HEK293 (cell line): ENCODE results near the gene ZNF222.

Experiments used
- CTCF ChIA-PET: fragments of 350-600 bp; formaldehyde crosslinking; extraction: SDS; loops from one replicate; lab custom pipeline; 2021; ENCODE audit warnings: antibody characterized with exemption; lab: Yijun Ruan, JAX
- POLR2A ChIA-PET: fragments of 300-600 bp; formaldehyde crosslinking; extraction: SDS; loops from one replicate; lab custom pipeline; 2020; ENCODE audit warnings: antibody characterized with exemption, inconsistent platforms; lab: Yijun Ruan, JAX
- H3K27ac ChIP-seq: fragments of 200-500 bp; sonication (Bioruptor generic); 2 replicates; pipeline ENCODE4 v1.5.1; 2014; ENCODE audit warnings: low read depth, low read length, control low read depth, inconsistent platforms; ENCODE audit errors: extremely low read depth
- H3K36me3 ChIP-seq, 2 experiments: fragments of 200-500 bp in 1 of 2; sonication (Bioruptor generic) in 1 of 2; 1 replicate in 1 of 2; 2 replicates in 1 of 2; pipeline ENCODE4 v1.5.1; 2014 to 2017; ENCODE audit warnings: inconsistent platforms in 2 of 2, low read length in 2 of 2; ENCODE audit not compliant: control insufficient read depth in 2 of 2, insufficient read depth in 1 of 2
- H3K4me1 ChIP-seq: fragments of 200-500 bp; sonication (Bioruptor generic); 2 replicates; pipeline ENCODE4 v1.5.1; 2014; ENCODE audit warnings: mild to moderate bottlenecking, low read length, inconsistent platforms; ENCODE audit not compliant: control insufficient read depth, insufficient read depth
- H3K4me3 ChIP-seq: 2 replicates; pipeline ENCODE4 v1.5.1; 2011; ENCODE audit warnings: low read depth, mild to moderate bottlenecking, control low read depth, low read length, moderate library complexity
- H3K9me3 ChIP-seq: fragments of 200-500 bp; sonication (Bioruptor generic); 2 replicates; pipeline ENCODE4 v1.5.1; 2014; ENCODE audit warnings: low read depth, low read length, inconsistent platforms; ENCODE audit not compliant: control insufficient read depth, insufficient read depth
- BCL11B ChIP-seq: fragments of 450-650 bp; formaldehyde crosslinking; IDR thresholded peaks from 2 replicates; pipeline ENCODE4 v1.5.1; 2016; ENCODE audit warnings: low read depth, missing biosample characterization, missing genetic modification characterization
- ELK4 ChIP-seq: IDR thresholded peaks from 2 replicates; pipeline ENCODE4 v1.6.1; 2011; ENCODE audit warnings: mild to moderate bottlenecking, low read depth, low read length, borderline replicate concordance
- GFI1B ChIP-seq: fragments of 450-650 bp; formaldehyde crosslinking; IDR thresholded peaks from 2 replicates; pipeline ENCODE4 v1.5.1; 2016; ENCODE audit warnings: missing biosample characterization, missing genetic modification characterization
- HOXC10 ChIP-seq: sonication (generic); formaldehyde crosslinking; IDR thresholded peaks from 2 replicates; pipeline ENCODE4 v1.8.1; 2023; ENCODE audit warnings: mild to moderate bottlenecking, missing genetic modification reagents
- MEIS1 ChIP-seq: sonication (generic); formaldehyde crosslinking; IDR thresholded peaks from 2 replicates; pipeline ENCODE4 v1.8.1; 2022; ENCODE audit warnings: missing genetic modification reagents, mild to moderate bottlenecking, borderline replicate concordance
- PATZ1 ChIP-seq: fragments of 450-650 bp; formaldehyde crosslinking; IDR thresholded peaks from 2 replicates; pipeline ENCODE4 v1.5.1; 2016; ENCODE audit warnings: missing biosample characterization, missing genetic modification characterization
- PRDM10 ChIP-seq: fragments of 450-650 bp; formaldehyde crosslinking; IDR thresholded peaks from 2 replicates; pipeline ENCODE4 v1.5.1; 2016; ENCODE audit warnings: missing biosample characterization, missing genetic modification characterization
- REST ChIP-seq: fragments of 450-650 bp; formaldehyde crosslinking; IDR thresholded peaks from 2 replicates; pipeline ENCODE4 v1.5.1; 2016; ENCODE audit warnings: missing biosample characterization, missing genetic modification characterization
- ZFHX2 ChIP-seq: fragments of 450-650 bp; formaldehyde crosslinking; conservative IDR thresholded peaks from 2 replicates; pipeline ENCODE4 v1.5.1; 2016; ENCODE audit warnings: missing biosample characterization, missing genetic modification characterization
- ZFP69B ChIP-seq: fragments of 450-650 bp; formaldehyde crosslinking; IDR thresholded peaks from 2 replicates; pipeline ENCODE4 v1.5.1; 2016; ENCODE audit warnings: missing biosample characterization, missing genetic modification characterization
- ZNF138 ChIP-seq: fragments of 450-650 bp; formaldehyde crosslinking; IDR thresholded peaks from 2 replicates; pipeline ENCODE4 v1.5.1; 2016; ENCODE audit warnings: missing biosample characterization, missing genetic modification characterization, borderline replicate concordance
- ZNF140 ChIP-seq: fragments of 450-650 bp; formaldehyde crosslinking; IDR thresholded peaks from 2 replicates; pipeline ENCODE4 v1.5.1; 2016; ENCODE audit warnings: missing biosample characterization, missing genetic modification characterization
- ZNF24 ChIP-seq: fragments of 450-650 bp; formaldehyde crosslinking; IDR thresholded peaks from 2 replicates; pipeline ENCODE4 v1.5.1; 2016; ENCODE audit warnings: missing biosample characterization, missing genetic modification characterization
- ZNF302 ChIP-seq: fragments of 450-650 bp; formaldehyde crosslinking; IDR thresholded peaks from 2 replicates; pipeline ENCODE4 v1.5.1; 2016; ENCODE audit warnings: missing biosample characterization, missing genetic modification characterization, low read depth
- ZNF324 ChIP-seq: fragments of 450-650 bp; formaldehyde crosslinking; IDR thresholded peaks from 2 replicates; pipeline ENCODE4 v1.5.1; 2016; ENCODE audit warnings: missing biosample characterization, missing genetic modification characterization
- ZNF518A ChIP-seq: fragments of 450-650 bp; formaldehyde crosslinking; conservative IDR thresholded peaks from 2 replicates; pipeline ENCODE4 v1.5.1; 2016; ENCODE audit warnings: low read depth, missing biosample characterization, missing genetic modification characterization
- ZNF521 ChIP-seq: fragments of 450-650 bp; formaldehyde crosslinking; IDR thresholded peaks from 2 replicates; pipeline ENCODE4 v1.5.1; 2017; ENCODE audit warnings: missing biosample characterization, mild to moderate bottlenecking, missing genetic modification characterization
- ZNF561 ChIP-seq: fragments of 450-650 bp; IDR thresholded peaks from 2 replicates; pipeline ENCODE4 v1.5.1; 2018; ENCODE audit warnings: missing biosample characterization, missing genetic modification characterization, borderline replicate concordance
- ZNF707 ChIP-seq: fragments of 450-650 bp; formaldehyde crosslinking; IDR thresholded peaks from 2 replicates; pipeline ENCODE4 v1.5.1; 2016; ENCODE audit warnings: missing biosample characterization, missing genetic modification characterization
- ZNF777 ChIP-seq: fragments of 450-650 bp; formaldehyde crosslinking; IDR thresholded peaks from 2 replicates; pipeline ENCODE4 v1.5.1; 2017; ENCODE audit warnings: missing biosample characterization, missing genetic modification characterization, borderline replicate concordance

ZNF222 gene

GRCh38 chr19:44025217-44025936 is at the start of gene ZNF222:
Gene ZNF222 (plus strand): TSS chr19:44025379. CDS start chr19:44025437, 58 bp downstream.
- ChIA-PET POLR2A (interaction anchor here (0.9 to 2.0 kb wide), 8 partner anchors 20 to 187 kb away, joined by 3 to 7 read pairs (median 4); partner anchors contain the start of genes ZNF221, ZNF223, ZNF224 and ZNF227), CTCF (interaction anchor here (1.2 kb wide), 1 partner anchor 16 kb away, joined by 4 read pairs; no protein-coding TSS in a partner anchor)
- peak within 1 kb of the TSS; percentile 69; the same call in 1 of the 2 replicates for H3K27ac ChIP-seq
- TF ChIP-seq ZFHX2 (tag by site-specific recombination) = peak; percentile 37; the same call in 1 of the 2 replicates
- TF ChIP-seq ZNF518A (tag by site-specific recombination) = peak; percentile 88
- 0 out of 2 replicates have a peak, but pooled peaks have one; percentile 59 for TF ChIP-seq ZNF24
- TF ChIP-seq ZNF777 = peak; percentile 76; the same call in 1 of the 2 replicates
- TF ChIP-seq ZNF140 (tag by site-specific recombination) = no peak
- TF ChIP-seq ZNF138 (tag by site-specific recombination) = no peak
- TF ChIP-seq HOXC10 (CRISPR knock-in tag) = no peak
- no peak for TF ChIP-seq ZFP69B (tag by site-specific recombination)
- no peak for TF ChIP-seq GFI1B
- TF ChIP-seq BCL11B = peak; percentile 72
- TF ChIP-seq ELK4 = no peak
- TF ChIP-seq MEIS1 (CRISPR knock-in tag) = no peak
- peak; percentile 72 for TF ChIP-seq PATZ1 (tag by site-specific recombination)
- no peak for TF ChIP-seq ZNF707 (tag by site-specific recombination)
- 0 out of 2 replicates have a peak, but pooled peaks have one; percentile 66 for TF ChIP-seq ZNF561
- peak; percentile 49; the same call in 1 of the 2 replicates for TF ChIP-seq REST
- 0 out of 2 replicates have a peak, but pooled peaks have one; percentile 18 for TF ChIP-seq ZNF324 (tag by site-specific recombination)
- TF ChIP-seq PRDM10 (tag by site-specific recombination) = peak; percentile 18; the same call in 1 of the 2 replicates
- TF ChIP-seq ZNF302 (tag by site-specific recombination) = no peak
- TF ChIP-seq ZNF521 (tag by site-specific recombination) = no peak

More at GRCh38 chr19:44025217-44025936, at the start of gene ZNF222:
- Histone ChIP-seq H3K4me3 (peak within 1 kb of the TSS; percentile 53), H3K4me1 (peaks cover 13% of the 10 kb centered on the region; the same call in 1 of the 2 replicates), H3K9me3 (peaks cover 12% of the 10 kb centered on the region), H3K36me3 (peaks cover 38 to 41% of the 10 kb centered on the region in 2 experiments)
